Esophagus squamous epithelium (tissue), 4 donors: ENCODE measurements around the gene CES2.

Experiments
- POLR2A ChIP-seq, 4 donors: fragments of 450-650 bp; IDR thresholded peaks; one replicate each; pipeline ENCODE4 v1.6.1; 2017; ENCODE audit warnings: antibody characterized with exemption in 4 of 4, mild to moderate bottlenecking in 4 of 4, moderate library complexity in 3 of 4
- TF ChIP-seq, protein P1 (sequence below), 6 experiments: fragments of 450-650 bp in 4 of 6; fragments of 200-600 bp in 2 of 6; sonication (generic) in 2 of 6; IDR thresholded peaks; one replicate each; pipeline ENCODE4 v1.5.1; 2016 to 2019; ENCODE audit warnings: antibody characterized with exemption in 6 of 6, mild to moderate bottlenecking in 4 of 6, moderate library complexity in 4 of 6

DNA sequence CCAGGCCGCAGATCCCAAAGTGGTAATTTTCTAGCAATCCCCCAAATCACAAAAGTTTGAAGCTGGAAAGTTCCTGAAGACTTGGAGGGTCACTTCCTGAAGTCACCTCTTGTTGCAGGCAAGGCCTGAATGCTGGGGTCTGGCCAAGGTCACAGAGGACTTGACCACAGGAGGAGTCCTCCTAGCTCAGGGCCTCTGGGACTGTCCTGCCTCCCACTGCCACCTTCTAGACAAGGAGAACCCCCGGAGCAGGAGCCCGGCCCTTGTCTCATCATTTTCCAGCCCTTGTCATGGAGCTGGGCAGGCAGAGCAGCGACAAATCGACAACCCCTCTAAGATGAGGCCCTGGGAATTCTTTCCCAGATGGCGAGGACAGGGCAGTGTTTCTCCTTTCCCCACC, 17.0 kb upstream of the CES2 start:
- TF ChIP-seq, protein P1, sequence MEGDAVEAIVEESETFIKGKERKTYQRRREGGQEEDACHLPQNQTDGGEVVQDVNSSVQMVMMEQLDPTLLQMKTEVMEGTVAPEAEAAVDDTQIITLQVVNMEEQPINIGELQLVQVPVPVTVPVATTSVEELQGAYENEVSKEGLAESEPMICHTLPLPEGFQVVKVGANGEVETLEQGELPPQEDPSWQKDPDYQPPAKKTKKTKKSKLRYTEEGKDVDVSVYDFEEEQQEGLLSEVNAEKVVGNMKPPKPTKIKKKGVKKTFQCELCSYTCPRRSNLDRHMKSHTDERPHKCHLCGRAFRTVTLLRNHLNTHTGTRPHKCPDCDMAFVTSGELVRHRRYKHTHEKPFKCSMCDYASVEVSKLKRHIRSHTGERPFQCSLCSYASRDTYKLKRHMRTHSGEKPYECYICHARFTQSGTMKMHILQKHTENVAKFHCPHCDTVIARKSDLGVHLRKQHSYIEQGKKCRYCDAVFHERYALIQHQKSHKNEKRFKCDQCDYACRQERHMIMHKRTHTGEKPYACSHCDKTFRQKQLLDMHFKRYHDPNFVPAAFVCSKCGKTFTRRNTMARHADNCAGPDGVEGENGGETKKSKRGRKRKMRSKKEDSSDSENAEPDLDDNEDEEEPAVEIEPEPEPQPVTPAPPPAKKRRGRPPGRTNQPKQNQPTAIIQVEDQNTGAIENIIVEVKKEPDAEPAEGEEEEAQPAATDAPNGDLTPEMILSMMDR (IDR thresholded peaks at IDR 0.05): no peak
- no peak for TF ChIP-seq POLR2A (IDR thresholded peaks at IDR 0.05)
